ENCODE measurements around the gene ZCRB1. TPM values are rescaled to one million over a fixed set of nuclear protein-coding genes. Genes with fewer than 3 reads are reported as not detected.

ZCRB1 gene
- total and polyA plus RNA-seq, 4 donors, result 9.8 to 66.3 (median 16.4) TPM

Small RNA genes lying within 50 kb of the gene (small RNA-seq; reads per million reads assigned to genes)
- gene MIR7851 (not detected), gene RF00090 (not detected)

Other genes with a start within 250 kb of the ZCRB1 start
- 10 to 100 TPM; 11.2 to 13.7 TPM for gene GXYLT1, start 181.2 kb downstream of the ZCRB1 start, total RNA-seq
- 1 to 10 TPM; 2.8 to 4.0 TPM for gene GXYLT1, start 181.2 kb downstream of the ZCRB1 start, polyA plus RNA-seq
- gene YAF2, start 87.8 kb downstream of the ZCRB1 start, total RNA-seq, result 10 to 100 TPM; 11.1 to 21.3 TPM
- 10 to 100 TPM in 1 of 2 donors, 1 to 10 TPM in 1; 7.3 to 22.9 TPM for gene YAF2, start 87.8 kb downstream of the ZCRB1 start, polyA plus RNA-seq
- 10 to 100 TPM; 33.6 to 40.3 TPM for gene PPHLN1, start 73 bp upstream of the ZCRB1 start, total RNA-seq
- 10 to 100 TPM; 11.6 to 21.8 TPM for gene PPHLN1, start 73 bp upstream of the ZCRB1 start, polyA plus RNA-seq